ENCODE measurements around the gene OSMR. TPM values are rescaled to one million over a fixed set of nuclear protein-coding genes. Genes with fewer than 3 reads are reported as not detected.

OSMR gene
- total RNA-seq, 4 donors from 2014 or later, result 23.8 to 87.6 (median 30.3) TPM

DNA sequence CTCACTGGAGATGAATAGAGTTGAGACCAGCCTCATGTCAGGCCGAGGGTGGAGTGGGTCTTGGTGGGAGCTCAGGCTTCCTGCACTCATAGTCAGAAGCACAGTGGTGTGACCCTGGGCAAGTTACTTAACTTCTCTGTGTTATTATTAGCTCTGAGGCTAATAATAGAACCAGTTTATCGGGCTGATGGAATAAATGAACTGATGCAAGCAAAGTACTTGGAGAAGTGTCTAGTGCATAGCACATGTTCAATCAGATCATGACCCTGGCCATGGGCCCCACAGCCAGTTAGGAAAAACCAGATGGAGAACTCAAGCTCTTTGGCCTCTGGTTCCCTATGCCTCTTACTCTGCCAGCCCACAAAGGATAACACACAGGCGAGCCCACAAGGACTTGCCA is 45.3 kb upstream of the OSMR start:
- Histone ChIP-seq H3K27ac (no peak overlapping the region), H3K9me3 (no peaks in the 10 kb centered on the region)

DNA sequence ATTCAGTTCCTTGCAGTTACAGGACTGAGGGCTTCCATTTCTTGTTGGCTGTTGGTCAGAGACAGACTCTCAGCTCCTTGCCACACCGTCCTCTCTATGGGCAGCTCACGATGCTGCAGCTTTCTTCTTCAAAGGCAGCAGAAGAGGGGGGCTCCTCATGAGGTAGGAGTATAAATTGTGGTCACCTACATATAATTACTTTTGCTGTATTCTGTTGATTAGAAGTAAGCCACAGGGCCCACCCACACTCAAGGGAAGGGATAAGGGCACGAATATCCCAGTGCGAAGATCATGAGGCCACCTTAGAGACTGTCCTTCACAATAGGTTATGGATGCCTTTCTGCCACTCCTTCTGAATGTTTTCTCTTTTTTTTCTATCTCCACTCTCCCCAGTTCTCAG is 43.7 kb upstream of the OSMR start:
- no peak overlapping the region for H3K4me3 ChIP-seq
- no peaks in the 10 kb centered on the region for H3K4me1 ChIP-seq
- no peak for DNase-seq
- H3K9me3 ChIP-seq, result no peaks in the 10 kb centered on the region
- H3K36me3 ChIP-seq, result no peaks in the 10 kb centered on the region
- TF ChIP-seq, protein P1, sequence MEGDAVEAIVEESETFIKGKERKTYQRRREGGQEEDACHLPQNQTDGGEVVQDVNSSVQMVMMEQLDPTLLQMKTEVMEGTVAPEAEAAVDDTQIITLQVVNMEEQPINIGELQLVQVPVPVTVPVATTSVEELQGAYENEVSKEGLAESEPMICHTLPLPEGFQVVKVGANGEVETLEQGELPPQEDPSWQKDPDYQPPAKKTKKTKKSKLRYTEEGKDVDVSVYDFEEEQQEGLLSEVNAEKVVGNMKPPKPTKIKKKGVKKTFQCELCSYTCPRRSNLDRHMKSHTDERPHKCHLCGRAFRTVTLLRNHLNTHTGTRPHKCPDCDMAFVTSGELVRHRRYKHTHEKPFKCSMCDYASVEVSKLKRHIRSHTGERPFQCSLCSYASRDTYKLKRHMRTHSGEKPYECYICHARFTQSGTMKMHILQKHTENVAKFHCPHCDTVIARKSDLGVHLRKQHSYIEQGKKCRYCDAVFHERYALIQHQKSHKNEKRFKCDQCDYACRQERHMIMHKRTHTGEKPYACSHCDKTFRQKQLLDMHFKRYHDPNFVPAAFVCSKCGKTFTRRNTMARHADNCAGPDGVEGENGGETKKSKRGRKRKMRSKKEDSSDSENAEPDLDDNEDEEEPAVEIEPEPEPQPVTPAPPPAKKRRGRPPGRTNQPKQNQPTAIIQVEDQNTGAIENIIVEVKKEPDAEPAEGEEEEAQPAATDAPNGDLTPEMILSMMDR (IDR thresholded peaks at IDR 0.05), result no peak
- TF ChIP-seq POLR2A (IDR thresholded peaks at IDR 0.05), result no peak
- intact Hi-C loops (cut with DNase I; ENCODE audit: low total_unique reads), result loop anchor here (10.0 kb wide), 2 partner anchors 147 to 367 kb away; no protein-coding TSS in a partner anchor
- H3K27me3 ChIP-seq, result no peaks in the 10 kb centered on the region
- H3K27ac ChIP-seq, result no peak overlapping the region

More for the DNA sequence above, 45.3 kb upstream of the OSMR start:
- H3K27me3 ChIP-seq, result no peaks in the 10 kb centered on the region
- no peak overlapping the region for H3K4me3 ChIP-seq
- no peak for DNase-seq
- H3K4me1 ChIP-seq, result no peaks in the 10 kb centered on the region
- intact Hi-C loops (cut with DNase I; ENCODE audit: low total_unique reads), result loop anchor here (10.0 kb wide), 2 partner anchors 146 to 366 kb away; no protein-coding TSS in a partner anchor
- TF ChIP-seq, protein P1 (IDR thresholded peaks at IDR 0.05), result no peak
- no peak for TF ChIP-seq POLR2A (IDR thresholded peaks at IDR 0.05)
- no peaks in the 10 kb centered on the region for H3K36me3 ChIP-seq

DNA sequence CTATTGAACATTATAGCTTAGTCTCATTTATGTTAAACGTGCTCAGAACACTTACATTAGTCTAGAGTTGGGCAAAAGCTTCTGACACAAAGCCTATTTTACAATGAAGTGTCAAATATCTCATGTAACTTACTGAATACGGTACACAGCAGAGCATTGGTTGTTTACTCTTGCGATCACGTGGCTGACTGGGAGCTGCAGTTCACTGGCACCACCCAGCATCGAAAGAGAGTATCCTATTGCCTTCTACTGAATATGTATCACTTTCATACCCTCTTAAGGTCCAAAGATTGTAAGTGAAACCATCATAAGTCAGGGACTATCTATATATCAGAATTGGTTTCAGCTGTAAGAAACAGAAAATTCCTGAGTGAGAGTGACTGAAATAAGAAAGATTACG is 42.6 kb upstream of the OSMR start:
- TF ChIP-seq, protein P1 (IDR thresholded peaks at IDR 0.05), result no peak
- TF ChIP-seq POLR2A (IDR thresholded peaks at IDR 0.05), result no peak
- DNase-seq, result no peak
- intact Hi-C loops (cut with DNase I; ENCODE audit: low total_unique reads), result loop anchor here (10.0 kb wide), 2 partner anchors 148 to 368 kb away; no protein-coding TSS in a partner anchor

DNA sequence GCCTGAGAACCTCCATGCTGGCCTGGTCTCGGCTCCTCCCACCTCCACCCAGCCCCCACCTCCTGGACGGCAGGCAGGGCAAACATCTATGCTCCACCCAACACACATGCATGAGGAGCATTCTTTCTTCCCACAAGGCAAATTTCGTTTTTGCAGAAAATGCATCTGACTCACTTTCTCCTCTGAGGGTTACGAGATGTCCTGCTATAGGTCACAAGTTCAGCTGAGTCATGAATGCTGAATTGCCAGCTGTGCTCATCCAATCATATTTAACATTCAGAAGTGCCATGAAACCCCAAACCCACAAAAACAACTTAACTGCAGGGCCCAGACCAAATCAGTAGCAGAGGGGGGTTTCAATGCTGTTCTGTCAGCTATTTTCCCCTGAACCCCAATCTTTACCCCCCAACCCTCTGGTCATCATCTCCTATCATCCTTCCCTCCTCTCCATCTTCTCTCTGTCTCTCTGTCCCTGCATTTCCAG is 39.0 kb upstream of the OSMR start:
- no peaks in the 10 kb centered on the region for H3K27me3 ChIP-seq
- H3K27ac ChIP-seq, result no peak overlapping the region
- TF ChIP-seq POLR2A (IDR thresholded peaks at IDR 0.05), result no peak
- TF ChIP-seq, protein P1 (IDR thresholded peaks at IDR 0.05), result no peak
- peak in 1 of 2 donors; percentile 36 for DNase-seq
- peaks cover 0 to 3% of the 10 kb centered on the region in 2 donors for H3K4me1 ChIP-seq
- intact Hi-C loops (cut with DNase I; ENCODE audit: low total_unique reads), result loop anchor here (10.0 kb wide), 2 partner anchors 152 to 372 kb away; no protein-coding TSS in a partner anchor
- H3K9me3 ChIP-seq, result no peaks in the 10 kb centered on the region
- no peaks in the 10 kb centered on the region for H3K36me3 ChIP-seq
- no peak overlapping the region for H3K4me3 ChIP-seq

More for the DNA sequence above, 42.6 kb upstream of the OSMR start:
- H3K9me3 ChIP-seq, result no peaks in the 10 kb centered on the region
- H3K36me3 ChIP-seq, result no peaks in the 10 kb centered on the region
- no peaks in the 10 kb centered on the region for H3K27me3 ChIP-seq
- no peak overlapping the region for H3K27ac ChIP-seq
- no peak overlapping the region for H3K4me3 ChIP-seq
- H3K4me1 ChIP-seq, result peaks cover 0 to 3% of the 10 kb centered on the region in 2 donors

DNA sequence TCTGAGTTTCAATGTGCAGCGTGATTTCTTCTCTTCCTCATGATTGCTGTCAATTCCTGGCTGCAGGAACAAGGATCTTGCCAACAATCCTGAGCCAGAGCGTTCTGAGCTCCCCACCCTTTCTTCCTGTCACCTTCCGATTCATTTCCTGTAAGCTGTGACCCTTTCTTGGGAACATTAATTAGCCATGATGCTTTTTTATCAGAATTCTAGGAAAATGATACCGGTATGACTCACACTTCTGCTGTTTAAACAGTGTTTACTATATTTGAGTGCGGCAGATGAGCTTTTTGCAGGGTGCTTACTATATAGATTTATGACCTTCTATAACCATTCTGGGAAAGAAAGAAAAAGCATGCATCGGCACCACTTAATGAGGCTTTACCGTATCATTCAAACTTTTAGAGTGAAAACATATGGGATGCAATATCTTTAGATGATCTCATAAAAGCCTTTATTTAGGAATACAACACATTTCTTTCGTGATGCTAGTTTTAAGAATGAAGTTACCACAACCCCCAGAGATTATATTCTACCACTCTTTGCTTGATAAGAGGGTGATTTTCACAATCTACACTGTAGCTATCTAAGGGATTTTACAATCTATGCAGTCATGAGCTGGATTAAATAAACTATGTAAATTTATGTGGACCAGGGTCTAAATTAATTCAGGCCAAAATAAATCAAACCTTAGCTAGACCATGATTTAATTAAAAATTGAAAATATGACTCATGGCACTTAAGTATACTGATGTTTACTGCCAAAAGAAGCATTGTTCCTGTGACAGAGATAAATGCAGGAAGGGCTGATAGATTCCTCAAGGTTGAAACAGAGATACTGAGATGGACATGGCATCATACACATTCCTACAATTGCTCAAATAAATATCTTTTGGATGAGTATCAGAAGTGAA is 38.0 kb upstream of the OSMR start:
- Histone ChIP-seq H3K4me1 (peaks cover 0 to 3% of the 10 kb centered on the region in 2 donors), H3K36me3 (no peaks in the 10 kb centered on the region), H3K27ac (peak overlapping the region; percentile 34 to 58), H3K4me3 (no peak overlapping the region), H3K27me3 (no peaks in the 10 kb centered on the region), H3K9me3 (no peaks in the 10 kb centered on the region)
- intact Hi-C loops (cut with DNase I; ENCODE audit: low total_unique reads), result loop anchor here (10.0 kb wide), 2 partner anchors 153 to 373 kb away; no protein-coding TSS in a partner anchor
- DNase-seq, result no peak
- TF ChIP-seq, protein P1 (IDR thresholded peaks at IDR 0.05), result no peak
- TF ChIP-seq POLR2A (IDR thresholded peaks at IDR 0.05), result no peak
